ENCODE measurements around the gene IPO13.

Gene IPO13

GRCh38 chr1:43985984-43986595, 39.3 kb downstream of the IPO13 start:
- no peak for TF ChIP-seq CTCF (IDR thresholded peaks at IDR 0.05; ENCODE audit: low read depth, low read length)
- DNase-seq (ENCODE audit: extremely low read depth, low read depth) = no peak

GRCh38 chr1:43986712-43987111, 40.0 kb downstream of the IPO13 start:
- DNase-seq (ENCODE audit: extremely low read depth, low read depth) = no peak
- no peak for TF ChIP-seq CTCF (IDR thresholded peaks at IDR 0.05; ENCODE audit: low read depth, low read length)

- TF ChIP-seq CTCF (IDR thresholded peaks at IDR 0.05; ENCODE audit: low read depth, low read length) = no peak
- no peak for DNase-seq (ENCODE audit: extremely low read depth, low read depth)
These were observed 40.6 kb downstream of the IPO13 start for GRCh38 chr1:43987159-43987902.

GRCh38 chr1:43990271-43991199, 43.8 kb downstream of the IPO13 start:
- TF ChIP-seq CTCF (IDR thresholded peaks at IDR 0.05; ENCODE audit: low read depth, low read length) = peak; percentile 10; the same call in 1 of the 2 replicates
- DNase-seq (ENCODE audit: extremely low read depth, low read depth) = no peak

- TF ChIP-seq CTCF (IDR thresholded peaks at IDR 0.05; ENCODE audit: low read depth, low read length) = no peak
- no peak for DNase-seq (ENCODE audit: extremely low read depth, low read depth)
These were observed 44.4 kb downstream of the IPO13 start for GRCh38 chr1:43991200-43991475.

GRCh38 chr1:43991476-43992231, 44.9 kb downstream of the IPO13 start, which contains the start of gene CCDC24:
CCDC24 (plus strand) TSS chr1:43991599; CDS start chr1:43991879, 280 bp downstream.
- DNase-seq (ENCODE audit: extremely low read depth, low read depth) = peak; percentile 60
- no peak; the same call in 1 of the 2 replicates for TF ChIP-seq CTCF (IDR thresholded peaks at IDR 0.05; ENCODE audit: low read depth, low read length)

All from AG09319 (cell line).